DND-41 (cell line): ENCODE data around the gene RIMKLA.

Source experiments
- EZH2 ChIP-seq: IDR thresholded peaks from 3 replicates; pipeline ENCODE4 v1.6.1; 2012; ENCODE audit warnings: borderline replicate concordance, low read depth, mild to moderate bottlenecking, moderate library complexity, low read length, inconsistent platforms; ENCODE audit not compliant: severe bottlenecking
- TF ChIP-seq, protein P1 (sequence below): IDR thresholded peaks from 2 replicates; pipeline ENCODE4 v1.5.1; 2012; ENCODE audit warnings: borderline replicate concordance, low read length, moderate library complexity, mild to moderate bottlenecking; ENCODE audit not compliant: poor library complexity, severe bottlenecking; ENCODE audit errors: extremely low read depth

- TF ChIP-seq, protein P1, sequence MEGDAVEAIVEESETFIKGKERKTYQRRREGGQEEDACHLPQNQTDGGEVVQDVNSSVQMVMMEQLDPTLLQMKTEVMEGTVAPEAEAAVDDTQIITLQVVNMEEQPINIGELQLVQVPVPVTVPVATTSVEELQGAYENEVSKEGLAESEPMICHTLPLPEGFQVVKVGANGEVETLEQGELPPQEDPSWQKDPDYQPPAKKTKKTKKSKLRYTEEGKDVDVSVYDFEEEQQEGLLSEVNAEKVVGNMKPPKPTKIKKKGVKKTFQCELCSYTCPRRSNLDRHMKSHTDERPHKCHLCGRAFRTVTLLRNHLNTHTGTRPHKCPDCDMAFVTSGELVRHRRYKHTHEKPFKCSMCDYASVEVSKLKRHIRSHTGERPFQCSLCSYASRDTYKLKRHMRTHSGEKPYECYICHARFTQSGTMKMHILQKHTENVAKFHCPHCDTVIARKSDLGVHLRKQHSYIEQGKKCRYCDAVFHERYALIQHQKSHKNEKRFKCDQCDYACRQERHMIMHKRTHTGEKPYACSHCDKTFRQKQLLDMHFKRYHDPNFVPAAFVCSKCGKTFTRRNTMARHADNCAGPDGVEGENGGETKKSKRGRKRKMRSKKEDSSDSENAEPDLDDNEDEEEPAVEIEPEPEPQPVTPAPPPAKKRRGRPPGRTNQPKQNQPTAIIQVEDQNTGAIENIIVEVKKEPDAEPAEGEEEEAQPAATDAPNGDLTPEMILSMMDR: no peak
- TF ChIP-seq EZH2: no peak
Measured at GRCh38 chr1:42463921-42464320, 83.3 kb downstream of the RIMKLA start.
